ENCODE data around the gene CYP39A1. TPM values are rescaled to one million over a fixed set of nuclear protein-coding genes. Genes with fewer than 3 reads are reported as not detected.

CYP39A1 gene
- total and polyA plus RNA-seq, 2 of the 13 experiments (the other 11 are each of a cell fraction or from before 2014, with no cell fraction given), result 0.13 TPM; not detected in 1

GRCh38 chr6:46655803-46656202 is 3.2 kb upstream of the CYP39A1 start:
- Histone ChIP-seq H3K9me3 (ENCODE audit: low read length) (no peaks in the 10 kb centered on the region), H3K4me1 (ENCODE audit: insufficient read depth, low read length) (peaks cover 14% of the 10 kb centered on the region), H4K20me1 (ENCODE audit: insufficient read depth, low read length) (no peaks in the 10 kb centered on the region), H3K9ac (ENCODE audit: insufficient read depth, low read depth, low read length) (no peak overlapping the region), H3K4me3 (replicated peaks in 1 of 3; ENCODE audit: insufficient read depth in 1 of 3, low read depth in 2 of 3, low read length in 3 of 3) (no peak overlapping the region), H3K4me2 (ENCODE audit: low read depth, low read length) (no peak overlapping the region), H3K79me2 (ENCODE audit: insufficient read depth, low read length) (no peaks in the 10 kb centered on the region), H3K27ac (ENCODE audit: extremely low read length, insufficient read depth, low read length) (no peak overlapping the region), H3K27me3 (ENCODE audit: control insufficient read depth in 1 of 2, insufficient read depth in 2 of 2, low read length in 2 of 2) (peaks cover 0 to 25% of the 10 kb centered on the region in 2 experiments; a peak in 3 of 5 replicates), H3K36me3 (replicated peaks in 1 of 2; ENCODE audit: control insufficient read depth in 1 of 2, insufficient read depth in 2 of 2, low read length in 2 of 2) (no peaks in the 10 kb centered on the region), H2AFZ (ENCODE audit: low read length) (no peak overlapping the region)
- DNase-seq (ENCODE audit: low spot score), result peak; percentile 28
- no peak for ATAC-seq
- in situ Hi-C loops (cut with HindIII; ENCODE audit: extremely low pct_ligation_motif_present, low pct_unique_long_range_greater_than_20kb), result no loop called here
- no TSS peak for BruUV-seq (replicated peaks)
- TF ChIP-seq STAG1 (CRISPR knock-in tag; IDR thresholded peaks at IDR 0.05) (0 out of 2 replicates have a peak, but pooled peaks have one; percentile 4), KIAA2018 (CRISPR knock-in tag; IDR thresholded peaks at IDR 0.05; ENCODE audit: borderline replicate concordance) (no peak)
- TF ChIP-seq, protein P1, sequence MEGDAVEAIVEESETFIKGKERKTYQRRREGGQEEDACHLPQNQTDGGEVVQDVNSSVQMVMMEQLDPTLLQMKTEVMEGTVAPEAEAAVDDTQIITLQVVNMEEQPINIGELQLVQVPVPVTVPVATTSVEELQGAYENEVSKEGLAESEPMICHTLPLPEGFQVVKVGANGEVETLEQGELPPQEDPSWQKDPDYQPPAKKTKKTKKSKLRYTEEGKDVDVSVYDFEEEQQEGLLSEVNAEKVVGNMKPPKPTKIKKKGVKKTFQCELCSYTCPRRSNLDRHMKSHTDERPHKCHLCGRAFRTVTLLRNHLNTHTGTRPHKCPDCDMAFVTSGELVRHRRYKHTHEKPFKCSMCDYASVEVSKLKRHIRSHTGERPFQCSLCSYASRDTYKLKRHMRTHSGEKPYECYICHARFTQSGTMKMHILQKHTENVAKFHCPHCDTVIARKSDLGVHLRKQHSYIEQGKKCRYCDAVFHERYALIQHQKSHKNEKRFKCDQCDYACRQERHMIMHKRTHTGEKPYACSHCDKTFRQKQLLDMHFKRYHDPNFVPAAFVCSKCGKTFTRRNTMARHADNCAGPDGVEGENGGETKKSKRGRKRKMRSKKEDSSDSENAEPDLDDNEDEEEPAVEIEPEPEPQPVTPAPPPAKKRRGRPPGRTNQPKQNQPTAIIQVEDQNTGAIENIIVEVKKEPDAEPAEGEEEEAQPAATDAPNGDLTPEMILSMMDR (CRISPR knock-in tag; IDR thresholded peaks at IDR 0.05), result peak; percentile 41; the same call in 1 of the 2 replicates
- ChIA-PET POLR2A (no interaction called here), CTCF (ENCODE audit: low intra/inter-chr PET ratio, low total read pairs) (no interaction called here)
- FAIRE-seq, result no peak
- intact Hi-C loops (cut with micrococcal nuclease; ENCODE audit: unreplicated experiment), result loop anchor here (5.0 to 10.0 kb wide), 2 partner anchors 161 to 939 kb away; partner anchors contain the start of gene RCAN2
- WGBS (ENCODE audit: low lambda C conversion rate), result 46% methylated on average over 6 of the region's 6 CpGs

Measured in HepG2 (cell line).